ENCODE measurements around the gene LMBRD1.

- no peak for TF ChIP-seq CTCF (IDR thresholded peaks at IDR 0.05)
- no peak for TF ChIP-seq POLR2AphosphoS5 (IDR thresholded peaks at IDR 0.05)
Observed at GRCh38 chr6:69719602-69720193, 77.1 kb downstream of the LMBRD1 start.
